SK-N-SH (cell line): ENCODE data around the gene CC2D2B.

Source experiments
- NRF1 ChIP-seq: IDR thresholded peaks from 2 replicates; pipeline ENCODE4 v1.6.1; 2012; ENCODE audit warnings: low read depth, mild to moderate bottlenecking, low read length
- RAD21 ChIP-seq: IDR thresholded peaks from 2 replicates; pipeline ENCODE4 v1.6.1; 2012; ENCODE audit warnings: mild to moderate bottlenecking, low read length
- SMC3 ChIP-seq: IDR thresholded peaks from 2 replicates; pipeline ENCODE4 v1.6.1; 2012; ENCODE audit warnings: low read depth, low read length, improper control_type of control experiment
- TEAD4 ChIP-seq: IDR thresholded peaks from 2 replicates; pipeline ENCODE4 v1.4.0; 2012; ENCODE audit warnings: mild to moderate bottlenecking, borderline replicate concordance; ENCODE audit not compliant: insufficient read depth
- USF1 ChIP-seq: IDR thresholded peaks from 2 replicates; pipeline ENCODE4 v1.4.0; 2012; ENCODE audit warnings: low read depth, borderline replicate concordance
- TF ChIP-seq, protein P1 (sequence below): fragments of 200-600 bp; sonication (generic); IDR thresholded peaks from 2 replicates; pipeline ENCODE4 v1.6.1; 2017; ENCODE audit warnings: antibody characterized with exemption, mild to moderate bottlenecking, moderate library complexity
- TF ChIP-seq, protein P2 (sequence below): IDR thresholded peaks from 2 replicates; pipeline ENCODE4 v1.4.0; 2012; ENCODE audit warnings: low read depth, borderline replicate concordance
- TF ChIP-seq, protein P3 (sequence below): IDR thresholded peaks from 2 replicates; pipeline ENCODE4; 2012

DNA sequence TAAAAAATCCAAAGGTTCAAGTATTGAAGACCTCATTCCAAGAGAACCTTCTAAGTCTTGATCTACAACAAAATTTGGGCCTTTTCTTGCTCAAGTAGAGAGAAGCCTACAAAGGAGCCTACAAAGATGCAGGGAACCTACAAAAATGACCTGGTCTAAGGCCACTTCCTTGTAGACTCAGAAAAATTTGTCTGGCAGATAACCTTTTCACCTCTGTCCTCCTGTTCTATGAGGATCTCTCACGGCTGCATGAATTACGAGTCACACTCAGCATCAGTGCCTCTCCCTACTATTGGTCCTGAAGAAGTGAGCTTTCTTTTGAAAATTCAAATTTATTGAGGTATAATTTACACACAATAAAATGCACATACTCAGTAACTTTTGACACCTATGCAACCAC, 164.9 kb downstream of the CC2D2B start:
- TF ChIP-seq TEAD4, result no peak
- no peak for TF ChIP-seq SMC3
- TF ChIP-seq, protein P1, sequence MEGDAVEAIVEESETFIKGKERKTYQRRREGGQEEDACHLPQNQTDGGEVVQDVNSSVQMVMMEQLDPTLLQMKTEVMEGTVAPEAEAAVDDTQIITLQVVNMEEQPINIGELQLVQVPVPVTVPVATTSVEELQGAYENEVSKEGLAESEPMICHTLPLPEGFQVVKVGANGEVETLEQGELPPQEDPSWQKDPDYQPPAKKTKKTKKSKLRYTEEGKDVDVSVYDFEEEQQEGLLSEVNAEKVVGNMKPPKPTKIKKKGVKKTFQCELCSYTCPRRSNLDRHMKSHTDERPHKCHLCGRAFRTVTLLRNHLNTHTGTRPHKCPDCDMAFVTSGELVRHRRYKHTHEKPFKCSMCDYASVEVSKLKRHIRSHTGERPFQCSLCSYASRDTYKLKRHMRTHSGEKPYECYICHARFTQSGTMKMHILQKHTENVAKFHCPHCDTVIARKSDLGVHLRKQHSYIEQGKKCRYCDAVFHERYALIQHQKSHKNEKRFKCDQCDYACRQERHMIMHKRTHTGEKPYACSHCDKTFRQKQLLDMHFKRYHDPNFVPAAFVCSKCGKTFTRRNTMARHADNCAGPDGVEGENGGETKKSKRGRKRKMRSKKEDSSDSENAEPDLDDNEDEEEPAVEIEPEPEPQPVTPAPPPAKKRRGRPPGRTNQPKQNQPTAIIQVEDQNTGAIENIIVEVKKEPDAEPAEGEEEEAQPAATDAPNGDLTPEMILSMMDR, result no peak
- no peak for TF ChIP-seq RAD21
- TF ChIP-seq, protein P2, sequence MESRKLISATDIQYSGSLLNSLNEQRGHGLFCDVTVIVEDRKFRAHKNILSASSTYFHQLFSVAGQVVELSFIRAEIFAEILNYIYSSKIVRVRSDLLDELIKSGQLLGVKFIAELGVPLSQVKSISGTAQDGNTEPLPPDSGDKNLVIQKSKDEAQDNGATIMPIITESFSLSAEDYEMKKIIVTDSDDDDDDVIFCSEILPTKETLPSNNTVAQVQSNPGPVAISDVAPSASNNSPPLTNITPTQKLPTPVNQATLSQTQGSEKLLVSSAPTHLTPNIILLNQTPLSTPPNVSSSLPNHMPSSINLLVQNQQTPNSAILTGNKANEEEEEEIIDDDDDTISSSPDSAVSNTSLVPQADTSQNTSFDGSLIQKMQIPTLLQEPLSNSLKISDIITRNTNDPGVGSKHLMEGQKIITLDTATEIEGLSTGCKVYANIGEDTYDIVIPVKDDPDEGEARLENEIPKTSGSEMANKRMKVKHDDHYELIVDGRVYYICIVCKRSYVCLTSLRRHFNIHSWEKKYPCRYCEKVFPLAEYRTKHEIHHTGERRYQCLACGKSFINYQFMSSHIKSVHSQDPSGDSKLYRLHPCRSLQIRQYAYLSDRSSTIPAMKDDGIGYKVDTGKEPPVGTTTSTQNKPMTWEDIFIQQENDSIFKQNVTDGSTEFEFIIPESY, result no peak
- no peak for TF ChIP-seq USF1
- TF ChIP-seq NRF1, result no peak
- TF ChIP-seq, protein P3, sequence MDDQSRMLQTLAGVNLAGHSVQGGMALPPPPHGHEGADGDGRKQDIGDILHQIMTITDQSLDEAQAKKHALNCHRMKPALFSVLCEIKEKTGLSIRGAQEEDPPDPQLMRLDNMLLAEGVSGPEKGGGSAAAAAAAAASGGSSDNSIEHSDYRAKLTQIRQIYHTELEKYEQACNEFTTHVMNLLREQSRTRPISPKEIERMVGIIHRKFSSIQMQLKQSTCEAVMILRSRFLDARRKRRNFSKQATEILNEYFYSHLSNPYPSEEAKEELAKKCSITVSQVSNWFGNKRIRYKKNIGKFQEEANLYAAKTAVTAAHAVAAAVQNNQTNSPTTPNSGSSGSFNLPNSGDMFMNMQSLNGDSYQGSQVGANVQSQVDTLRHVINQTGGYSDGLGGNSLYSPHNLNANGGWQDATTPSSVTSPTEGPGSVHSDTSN, result no peak
